ENCODE data around the gene RPP25. TPM values are rescaled to one million over a fixed set of nuclear protein-coding genes. Genes with fewer than 3 reads are reported as not detected.

The RPP25 gene
- total RNA-seq, 4 donors from 2014 or later, result 3.5 to 7.8 (median 6.1) TPM

- H3K27me3 ChIP-seq, result peaks cover 16% of the 10 kb centered on the region
- no peak for DNase-seq (ENCODE audit: low spot score in 2 of 2)
- no peaks in the 10 kb centered on the region for H3K9me3 ChIP-seq
- no peak overlapping the region for H3K27ac ChIP-seq
- no peak overlapping the region for H3K4me3 ChIP-seq
- WGBS, result 61% methylated on average over 2 of the region's 2 CpGs
- H3K4me1 ChIP-seq, result peaks cover 21% of the 10 kb centered on the region
- no peaks in the 10 kb centered on the region for H3K36me3 ChIP-seq
- TF ChIP-seq POLR2AphosphoS5 (IDR thresholded peaks at IDR 0.05) (no peak), CTCF (IDR thresholded peaks at IDR 0.05) (no peak), POLR2A (IDR thresholded peaks at IDR 0.05) (no peak), EP300 (IDR thresholded peaks at IDR 0.05) (no peak)
Measured at GRCh38 chr15:74962671-74963070, 6.1 kb upstream of the RPP25 start.

GRCh38 chr15:74962219-74962618 lies 5.6 kb upstream of the RPP25 start:
- WGBS, result 93% methylated on average over 8 of the region's 8 CpGs
- no peaks in the 10 kb centered on the region for H3K9me3 ChIP-seq

GRCh38 chr15:74961616-74962015 lies 5.0 kb upstream of the RPP25 start:
- Histone ChIP-seq H3K4me1 (peaks cover 32% of the 10 kb centered on the region), H3K4me3 (no peak overlapping the region), H3K36me3 (no peaks in the 10 kb centered on the region), H3K9me3 (no peaks in the 10 kb centered on the region), H3K27ac (no peak overlapping the region), H3K27me3 (peaks cover 16% of the 10 kb centered on the region)
- 77% methylated on average over 5 of the region's 5 CpGs for WGBS
- TF ChIP-seq EP300 (IDR thresholded peaks at IDR 0.05), result no peak
- TF ChIP-seq POLR2AphosphoS5 (IDR thresholded peaks at IDR 0.05), result no peak
- no peak for TF ChIP-seq CTCF (IDR thresholded peaks at IDR 0.05)
- TF ChIP-seq POLR2A (IDR thresholded peaks at IDR 0.05), result no peak
- no peak for DNase-seq (ENCODE audit: low spot score in 2 of 2)

More at GRCh38 chr15:74962219-74962618, 5.6 kb upstream of the RPP25 start:
- no peak for TF ChIP-seq EP300 (IDR thresholded peaks at IDR 0.05)
- no peak for TF ChIP-seq CTCF (IDR thresholded peaks at IDR 0.05)
- TF ChIP-seq POLR2AphosphoS5 (IDR thresholded peaks at IDR 0.05), result no peak
- H3K36me3 ChIP-seq, result no peaks in the 10 kb centered on the region
- DNase-seq (ENCODE audit: low spot score in 2 of 2), result no peak
- H3K4me1 ChIP-seq, result peaks cover 26% of the 10 kb centered on the region
- no peak overlapping the region for H3K27ac ChIP-seq
- no peak overlapping the region for H3K4me3 ChIP-seq
- peaks cover 16% of the 10 kb centered on the region for H3K27me3 ChIP-seq

GRCh38 chr15:74960995-74961588 lies 4.5 kb upstream of the RPP25 start:
- H3K27ac ChIP-seq, result no peak overlapping the region

GRCh38 chr15:74960286-74960685 lies 3.7 kb upstream of the RPP25 start:
- Histone ChIP-seq H3K27ac (no peak overlapping the region), H3K4me1 (peaks cover 45% of the 10 kb centered on the region), H3K36me3 (no peaks in the 10 kb centered on the region), H3K27me3 (peaks cover 16% of the 10 kb centered on the region), H3K4me3 (no peak overlapping the region), H3K9me3 (no peaks in the 10 kb centered on the region)
- no peak for DNase-seq (ENCODE audit: low spot score in 2 of 2)
- TF ChIP-seq POLR2A (IDR thresholded peaks at IDR 0.05), result no peak
- no peak for TF ChIP-seq CTCF (IDR thresholded peaks at IDR 0.05)
- TF ChIP-seq POLR2AphosphoS5 (IDR thresholded peaks at IDR 0.05), result no peak
- no peak for TF ChIP-seq EP300 (IDR thresholded peaks at IDR 0.05)
- 67% methylated on average over 1 of the region's 1 CpG for whole genome bisulfite sequencing

More at GRCh38 chr15:74960995-74961588, 4.5 kb upstream of the RPP25 start:
- peaks cover 37% of the 10 kb centered on the region for H3K4me1 ChIP-seq
- no peaks in the 10 kb centered on the region for H3K36me3 ChIP-seq
- DNase-seq (ENCODE audit: low spot score in 2 of 2), result no peak
- H3K9me3 ChIP-seq, result no peaks in the 10 kb centered on the region
- no peak overlapping the region for H3K4me3 ChIP-seq
- WGBS, result 60% methylated on average over 3 of the region's 3 CpGs
- peaks cover 16% of the 10 kb centered on the region for H3K27me3 ChIP-seq
- TF ChIP-seq EP300 (IDR thresholded peaks at IDR 0.05), result no peak
- TF ChIP-seq POLR2A (IDR thresholded peaks at IDR 0.05), result no peak
- TF ChIP-seq POLR2AphosphoS5 (IDR thresholded peaks at IDR 0.05), result no peak
- no peak for TF ChIP-seq CTCF (IDR thresholded peaks at IDR 0.05)

Measured in suprapubic skin (tissue), 4 donors.